Measurements from ENCODE around the gene RTRAF. TPM values are rescaled to one million over a fixed set of nuclear protein-coding genes. Genes with fewer than 3 reads are reported as not detected.

Gene RTRAF
- total and polyA plus RNA-seq, 9 of the 15 experiments (the other 6 are each of a cell fraction or from before 2014, with no cell fraction given): 126 to 204 (median 155) TPM

DNA sequence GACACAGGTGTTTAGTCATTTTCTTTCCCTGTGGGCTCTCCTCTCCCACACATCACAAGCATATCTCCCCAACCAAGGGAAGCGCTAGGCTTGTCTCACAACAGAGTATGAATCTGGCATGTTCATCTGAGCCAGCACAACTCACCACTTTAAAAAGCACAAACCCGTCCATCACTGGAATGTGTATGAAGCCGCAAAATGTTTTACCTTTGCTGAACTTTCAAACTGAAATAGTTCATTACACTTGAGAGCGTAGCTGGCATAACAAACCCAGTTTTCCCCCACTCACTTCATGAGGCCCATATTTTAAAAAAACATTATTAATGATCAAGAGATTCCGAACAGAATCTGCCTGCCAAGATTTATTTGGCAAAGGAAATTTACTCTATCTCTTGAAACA is 63.7 kb downstream of the RTRAF start (continued):
- no peak for TF ChIP-seq SREBF1 (IDR thresholded peaks at IDR 0.05; ENCODE audit: borderline replicate concordance, low read depth, low read length)
- TF ChIP-seq NEUROD1 (IDR thresholded peaks at IDR 0.05; ENCODE audit: borderline replicate concordance, low read depth, low read length, partially characterized antibody): no peak
- TF ChIP-seq YBX1 (IDR thresholded peaks at IDR 0.05): no peak
- TF ChIP-seq MCM2 (IDR thresholded peaks at IDR 0.05; ENCODE audit: low read depth): no peak
- no peak for TF ChIP-seq ARNT (IDR thresholded peaks at IDR 0.05)

DNA sequence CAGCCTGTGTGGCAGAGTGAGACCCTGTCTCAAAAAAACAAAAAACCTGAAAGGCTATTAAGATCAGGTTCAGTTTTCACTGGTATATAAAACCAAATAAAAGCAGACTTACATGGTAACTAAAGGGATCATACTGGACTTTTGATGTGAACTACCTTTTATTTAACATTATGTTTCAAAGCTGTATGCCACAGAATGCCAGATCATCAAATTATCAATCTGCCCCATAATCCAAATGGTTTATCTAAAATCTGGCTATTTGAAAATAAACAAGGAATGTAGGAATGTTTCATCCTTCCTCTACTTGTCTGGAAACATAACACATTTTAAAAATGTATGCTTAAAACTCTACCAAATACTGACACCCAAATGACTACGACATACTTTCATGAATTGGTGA is 65.3 kb downstream of the RTRAF start:
- in situ Hi-C loops (cut with MboI) (no loop called here), intact Hi-C loops (cut with micrococcal nuclease) (no loop called here)
- Histone ChIP-seq H3K9ac (ENCODE audit: insufficient read depth in 1 of 2, low read depth in 2 of 2, low read length in 2 of 2) (no peak overlapping the region), H3K4me3 (no peak overlapping the region), H2AFZ (ENCODE audit: low read depth, low read length) (no peak overlapping the region), H3K9me3 (replicated peaks; ENCODE audit: control insufficient read depth, insufficient read depth, low read depth, low read length) (no peaks in the 10 kb centered on the region), H3K4me1 (replicated peaks in 1 of 2; ENCODE audit: control insufficient read depth in 2 of 2, insufficient read depth in 2 of 2, low read length in 2 of 2) (no peaks in the 10 kb centered on the region), H3K79me2 (ENCODE audit: control insufficient read depth, insufficient read depth, low read length) (no peaks in the 10 kb centered on the region), H3K36me3 (ENCODE audit: control insufficient read depth, insufficient read depth, low read length) (no peaks in the 10 kb centered on the region), H3K27ac (ENCODE audit: extremely low read depth, low read depth, low read length) (no peak overlapping the region), H3K27me3 (ENCODE audit: control insufficient read depth in 2 of 2, insufficient read depth in 2 of 2, low read length in 2 of 2) (peaks cover 0 to 3% of the 10 kb centered on the region in 2 experiments; a peak in 2 of 5 replicates), H3K4me2 (ENCODE audit: insufficient read depth, low read length) (no peak overlapping the region), H3K9me1 (ENCODE audit: control insufficient read depth, insufficient read depth, low read length) (no peaks in the 10 kb centered on the region), H4K20me1 (replicated peaks; ENCODE audit: control insufficient read depth, insufficient read depth, low read length) (no peaks in the 10 kb centered on the region)
- TF ChIP-seq ZNF133 (CRISPR knock-in tag; IDR thresholded peaks at IDR 0.05) (no peak), BRF1 (IDR thresholded peaks at IDR 0.05; ENCODE audit: borderline replicate concordance, extremely low read depth, insufficient read length) (no peak), EHMT2 (IDR thresholded peaks at IDR 0.05) (no peak), HNRNPH1 (optimal IDR thresholded peaks at IDR 0.05; ENCODE audit: low read depth, low read length) (no peak), EP300 (IDR thresholded peaks at IDR 0.05; ENCODE audit: low read length) (no peak), MECOM (CRISPR knock-in tag; IDR thresholded peaks at IDR 0.05) (no peak), NCOA6 (IDR thresholded peaks at IDR 0.05) (no peak)
- TF ChIP-seq, protein P1, sequence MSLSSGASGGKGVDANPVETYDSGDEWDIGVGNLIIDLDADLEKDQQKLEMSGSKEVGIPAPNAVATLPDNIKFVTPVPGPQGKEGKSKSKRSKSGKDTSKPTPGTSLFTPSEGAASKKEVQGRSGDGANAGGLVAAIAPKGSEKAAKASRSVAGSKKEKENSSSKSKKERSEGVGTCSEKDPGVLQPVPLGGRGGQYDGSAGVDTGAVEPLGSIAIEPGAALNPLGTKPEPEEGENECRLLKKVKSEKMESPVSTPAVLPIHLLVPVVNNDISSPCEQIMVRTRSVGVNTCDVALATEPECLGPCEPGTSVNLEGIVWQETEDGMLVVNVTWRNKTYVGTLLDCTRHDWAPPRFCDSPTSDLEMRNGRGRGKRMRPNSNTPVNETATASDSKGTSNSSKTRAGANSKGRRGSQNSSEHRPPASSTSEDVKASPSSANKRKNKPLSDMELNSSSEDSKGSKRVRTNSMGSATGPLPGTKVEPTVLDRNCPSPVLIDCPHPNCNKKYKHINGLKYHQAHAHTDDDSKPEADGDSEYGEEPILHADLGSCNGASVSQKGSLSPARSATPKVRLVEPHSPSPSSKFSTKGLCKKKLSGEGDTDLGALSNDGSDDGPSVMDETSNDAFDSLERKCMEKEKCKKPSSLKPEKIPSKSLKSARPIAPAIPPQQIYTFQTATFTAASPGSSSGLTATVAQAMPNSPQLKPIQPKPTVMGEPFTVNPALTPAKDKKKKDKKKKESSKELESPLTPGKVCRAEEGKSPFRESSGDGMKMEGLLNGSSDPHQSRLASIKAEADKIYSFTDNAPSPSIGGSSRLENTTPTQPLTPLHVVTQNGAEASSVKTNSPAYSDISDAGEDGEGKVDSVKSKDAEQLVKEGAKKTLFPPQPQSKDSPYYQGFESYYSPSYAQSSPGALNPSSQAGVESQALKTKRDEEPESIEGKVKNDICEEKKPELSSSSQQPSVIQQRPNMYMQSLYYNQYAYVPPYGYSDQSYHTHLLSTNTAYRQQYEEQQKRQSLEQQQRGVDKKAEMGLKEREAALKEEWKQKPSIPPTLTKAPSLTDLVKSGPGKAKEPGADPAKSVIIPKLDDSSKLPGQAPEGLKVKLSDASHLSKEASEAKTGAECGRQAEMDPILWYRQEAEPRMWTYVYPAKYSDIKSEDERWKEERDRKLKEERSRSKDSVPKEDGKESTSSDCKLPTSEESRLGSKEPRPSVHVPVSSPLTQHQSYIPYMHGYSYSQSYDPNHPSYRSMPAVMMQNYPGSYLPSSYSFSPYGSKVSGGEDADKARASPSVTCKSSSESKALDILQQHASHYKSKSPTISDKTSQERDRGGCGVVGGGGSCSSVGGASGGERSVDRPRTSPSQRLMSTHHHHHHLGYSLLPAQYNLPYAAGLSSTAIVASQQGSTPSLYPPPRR (CRISPR knock-in tag; IDR thresholded peaks at IDR 0.05; ENCODE audit: borderline replicate concordance): no peak
- TF ChIP-seq, protein P2, sequence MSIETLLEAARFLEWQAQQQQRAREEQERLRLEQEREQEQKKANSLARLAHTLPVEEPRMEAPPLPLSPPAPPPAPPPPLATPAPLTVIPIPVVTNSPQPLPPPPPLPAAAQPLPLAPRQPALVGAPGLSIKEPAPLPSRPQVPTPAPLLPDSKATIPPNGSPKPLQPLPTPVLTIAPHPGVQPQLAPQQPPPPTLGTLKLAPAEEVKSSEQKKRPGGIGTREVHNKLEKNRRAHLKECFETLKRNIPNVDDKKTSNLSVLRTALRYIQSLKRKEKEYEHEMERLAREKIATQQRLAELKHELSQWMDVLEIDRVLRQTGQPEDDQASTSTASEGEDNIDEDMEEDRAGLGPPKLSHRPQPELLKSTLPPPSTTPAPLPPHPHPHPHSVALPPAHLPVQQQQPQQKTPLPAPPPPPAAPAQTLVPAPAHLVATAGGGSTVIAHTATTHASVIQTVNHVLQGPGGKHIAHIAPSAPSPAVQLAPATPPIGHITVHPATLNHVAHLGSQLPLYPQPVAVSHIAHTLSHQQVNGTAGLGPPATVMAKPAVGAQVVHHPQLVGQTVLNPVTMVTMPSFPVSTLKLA (conservative IDR thresholded peaks at IDR 0.05): no peak
- DNase-seq (ENCODE audit: extremely low read depth in 1 of 4, low spot score in 3 of 4) (no peak), FAIRE-seq (no peak), ATAC-seq (no peak)
- POLR2A ChIA-PET: no interaction called here
- CTCF ChIA-PET (ENCODE audit: low intra/inter-chr PET ratio): no interaction called here
- 0% methylated on average over 1 of the region's 1 CpG for WGBS (ENCODE audit: insufficient coverage, low coverage, missing lambda C conversion rate)
- BruUV-seq (replicated peaks): no TSS peak

Measured in K562 (cell line).